Prostate gland (tissue), 2 donors: ENCODE data around the gene DST.

Experiments used
- CTCF ChIP-seq, 4 experiments: fragments of 200-600 bp in 2 of 4; fragments of 450-650 bp in 2 of 4; sonication (generic) in 2 of 4; IDR thresholded peaks; 1 replicate in 3 of 4; 2 replicates in 1 of 4; pipeline ENCODE4 v1.5.1; 2016 to 2019; ENCODE audit warnings: antibody characterized with exemption in 4 of 4, mild to moderate bottlenecking in 2 of 4, moderate library complexity in 2 of 4
- POLR2A ChIP-seq: fragments of 450-650 bp; IDR thresholded peaks from one replicate; pipeline ENCODE4 v1.6.1; 2016; ENCODE audit warnings: antibody characterized with exemption, mild to moderate bottlenecking

- TF ChIP-seq CTCF (IDR thresholded peaks at IDR 0.05) (no peak), POLR2A (no peak)
Measured at GRCh38 chr6:56593801-56594318, 48.8 kb downstream of the DST start.
